Stimulated activated CD4-positive, alpha-beta T cell treated with anti-CD3 and anti-CD28 coated beads, Interleukin-15, amount 100 ng/mL, for 24 hours (primary cell): Measurements from ENCODE around the gene GPRC5B.

Source experiments
- DNase-seq: peaks from one replicate; pipeline ENCODE4 v3.0.0-alpha.2; 2020

GPRC5B gene

GRCh38 chr16:19809121-19809635 is 75.5 kb downstream of the GPRC5B start:
- DNase-seq = no peak

DNA sequence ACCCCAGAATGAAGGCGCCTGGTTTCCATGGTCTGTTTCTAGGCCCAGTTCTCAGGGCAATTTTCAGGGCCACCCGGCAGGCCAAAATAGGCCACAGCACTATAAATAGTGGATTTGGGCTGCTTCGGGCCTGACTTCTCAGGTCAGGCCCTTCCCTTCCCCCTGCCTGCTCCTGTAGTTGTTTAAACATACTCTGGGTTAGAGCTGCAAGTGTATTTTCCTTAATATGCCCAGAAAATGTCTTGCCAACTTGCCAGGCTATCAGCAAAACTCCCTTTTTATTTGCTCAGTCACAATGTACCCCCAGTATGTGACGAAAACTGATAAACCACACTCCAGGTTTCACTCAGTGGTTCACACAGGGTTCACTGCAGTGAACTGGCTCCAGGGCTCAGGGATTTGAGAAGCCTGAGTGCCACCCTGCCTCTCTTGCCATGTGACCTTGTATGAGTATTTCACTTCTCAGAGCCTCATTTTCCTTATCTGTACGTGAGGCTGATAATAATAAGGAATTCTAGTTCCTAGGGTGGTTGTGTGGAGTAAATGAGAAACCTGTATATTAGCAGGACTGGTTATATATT is 76.5 kb downstream of the GPRC5B start:
- DNase-seq = no peak
